NB4 (cell line): ENCODE results near the gene UNC5C.

Experiments used
- DNase-seq: peaks from one replicate; pipeline ENCODE4 v3.0.0; 2010; ENCODE audit warnings: low read depth
- H3K4me3 ChIP-seq: one replicate; pipeline ENCODE4 v1.5.1; 2011; ENCODE audit warnings: mild to moderate bottlenecking, low read depth, low read length, moderate library complexity
- MAX ChIP-seq: IDR thresholded peaks from 2 replicates; pipeline ENCODE4 v1.6.1; 2011; ENCODE audit warnings: low read depth, low read length
- MYC ChIP-seq: IDR thresholded peaks from 2 replicates; pipeline ENCODE4 v1.6.1; 2011; ENCODE audit warnings: low read depth, low read length
- POLR2A ChIP-seq: IDR thresholded peaks from 2 replicates; pipeline ENCODE4 v1.6.1; 2011; ENCODE audit warnings: mild to moderate bottlenecking; ENCODE audit not compliant: insufficient read length; ENCODE audit errors: extremely low read depth
- TF ChIP-seq, protein P1 (sequence below): IDR thresholded peaks from one replicate; pipeline ENCODE4 v1.5.1; 2012; ENCODE audit warnings: low read depth, low read length

Gene UNC5C

GRCh38 chr4:95129031-95129430 is 419.7 kb downstream of the UNC5C start:
- DNase-seq, result no peak
- TF ChIP-seq MAX (no peak), POLR2A (no peak), MYC (no peak)
- TF ChIP-seq, protein P1, sequence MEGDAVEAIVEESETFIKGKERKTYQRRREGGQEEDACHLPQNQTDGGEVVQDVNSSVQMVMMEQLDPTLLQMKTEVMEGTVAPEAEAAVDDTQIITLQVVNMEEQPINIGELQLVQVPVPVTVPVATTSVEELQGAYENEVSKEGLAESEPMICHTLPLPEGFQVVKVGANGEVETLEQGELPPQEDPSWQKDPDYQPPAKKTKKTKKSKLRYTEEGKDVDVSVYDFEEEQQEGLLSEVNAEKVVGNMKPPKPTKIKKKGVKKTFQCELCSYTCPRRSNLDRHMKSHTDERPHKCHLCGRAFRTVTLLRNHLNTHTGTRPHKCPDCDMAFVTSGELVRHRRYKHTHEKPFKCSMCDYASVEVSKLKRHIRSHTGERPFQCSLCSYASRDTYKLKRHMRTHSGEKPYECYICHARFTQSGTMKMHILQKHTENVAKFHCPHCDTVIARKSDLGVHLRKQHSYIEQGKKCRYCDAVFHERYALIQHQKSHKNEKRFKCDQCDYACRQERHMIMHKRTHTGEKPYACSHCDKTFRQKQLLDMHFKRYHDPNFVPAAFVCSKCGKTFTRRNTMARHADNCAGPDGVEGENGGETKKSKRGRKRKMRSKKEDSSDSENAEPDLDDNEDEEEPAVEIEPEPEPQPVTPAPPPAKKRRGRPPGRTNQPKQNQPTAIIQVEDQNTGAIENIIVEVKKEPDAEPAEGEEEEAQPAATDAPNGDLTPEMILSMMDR, result no peak
- no peak overlapping the region for H3K4me3 ChIP-seq

GRCh38 chr4:95124906-95125504 is 423.8 kb downstream of the UNC5C start:
- TF ChIP-seq MAX (no peak), POLR2A (no peak), MYC (no peak)
- TF ChIP-seq, protein P1, result no peak
- peak; percentile 26 for DNase-seq
- no peak overlapping the region for H3K4me3 ChIP-seq

GRCh38 chr4:95122001-95122400 is 426.8 kb downstream of the UNC5C start:
- no peak for DNase-seq
- TF ChIP-seq MAX, result no peak
- TF ChIP-seq MYC, result no peak
- TF ChIP-seq POLR2A, result no peak
- TF ChIP-seq, protein P1, result no peak
- no peak overlapping the region for H3K4me3 ChIP-seq

DNA sequence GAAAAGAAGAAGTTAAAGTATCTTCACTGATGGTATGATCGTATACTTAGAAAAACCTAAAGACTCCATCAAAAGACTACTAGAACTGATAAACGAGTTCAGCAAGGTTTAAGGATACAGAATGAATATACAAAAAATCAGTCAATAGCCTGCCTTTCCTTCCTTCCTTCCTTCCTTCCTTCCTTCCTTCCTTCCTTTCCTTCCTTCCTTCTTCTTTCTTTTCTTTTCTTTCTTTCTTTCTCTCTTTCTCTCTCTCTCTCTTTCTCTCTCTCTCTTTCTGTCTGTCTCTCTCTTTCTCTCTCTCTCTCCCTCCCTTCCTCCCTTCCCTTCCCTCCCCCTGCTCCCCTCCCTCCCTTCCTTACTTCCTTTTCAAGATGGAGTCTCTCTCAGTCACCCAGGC is 428.3 kb downstream of the UNC5C start:
- TF ChIP-seq, protein P1, result no peak
- no peak for TF ChIP-seq MYC
- no peak for TF ChIP-seq POLR2A
- TF ChIP-seq MAX, result no peak
- no peak overlapping the region for H3K4me3 ChIP-seq
- no peak for DNase-seq

GRCh38 chr4:95118497-95118896 is 430.3 kb downstream of the UNC5C start:
- TF ChIP-seq POLR2A (no peak), MYC (no peak), MAX (no peak)
- TF ChIP-seq, protein P1, result no peak
- DNase-seq, result no peak
- no peak overlapping the region for H3K4me3 ChIP-seq

DNA sequence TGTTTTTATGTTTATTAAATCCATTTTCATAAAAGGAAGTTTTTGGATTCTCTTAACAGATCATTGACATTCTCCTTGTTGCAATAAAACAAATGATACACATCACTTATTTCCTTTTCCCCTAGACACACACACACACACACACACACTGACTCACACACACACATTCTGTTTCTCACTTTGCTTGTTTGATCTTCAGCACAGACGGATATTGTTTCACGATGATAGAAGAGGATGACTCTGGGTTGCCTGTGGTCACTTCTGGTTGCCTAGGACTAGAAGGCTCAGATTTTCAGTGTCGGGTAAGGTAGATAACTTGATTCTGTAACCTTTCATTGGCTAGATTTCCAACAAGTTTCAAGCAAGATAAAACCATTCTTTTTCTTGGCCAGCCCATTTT is 434.3 kb downstream of the UNC5C start:
- DNase-seq, result no peak
- no peak overlapping the region for H3K4me3 ChIP-seq
- TF ChIP-seq POLR2A (no peak), MAX (no peak), MYC (no peak)
- TF ChIP-seq, protein P1, result no peak
